Keratinocyte (primary cell): ENCODE measurements around the gene MFN1.

ENCODE experiments used
- EZH2 ChIP-seq: IDR thresholded peaks from one replicate; pipeline ENCODE4 v1.6.1; 2012; ENCODE audit warnings: inconsistent platforms, mild to moderate bottlenecking, low read length, moderate library complexity
- TF ChIP-seq, protein P1 (sequence below), 3 experiments: IDR thresholded peaks in 1 of 3; conservative IDR thresholded peaks in 1 of 3; optimal IDR thresholded peaks in 1 of 3; 2 replicates in 2 of 3; 3 replicates in 1 of 3; pipeline versions ENCODE3 to v1.5.1; 2011; ENCODE audit warnings: low read length in 3 of 3, mild to moderate bottlenecking in 3 of 3, moderate library complexity in 2 of 3, control low read depth in 1 of 3, inconsistent platforms in 1 of 3; ENCODE audit not compliant: insufficient read depth in 2 of 3; ENCODE audit errors: extremely low read depth in 1 of 3

DNA sequence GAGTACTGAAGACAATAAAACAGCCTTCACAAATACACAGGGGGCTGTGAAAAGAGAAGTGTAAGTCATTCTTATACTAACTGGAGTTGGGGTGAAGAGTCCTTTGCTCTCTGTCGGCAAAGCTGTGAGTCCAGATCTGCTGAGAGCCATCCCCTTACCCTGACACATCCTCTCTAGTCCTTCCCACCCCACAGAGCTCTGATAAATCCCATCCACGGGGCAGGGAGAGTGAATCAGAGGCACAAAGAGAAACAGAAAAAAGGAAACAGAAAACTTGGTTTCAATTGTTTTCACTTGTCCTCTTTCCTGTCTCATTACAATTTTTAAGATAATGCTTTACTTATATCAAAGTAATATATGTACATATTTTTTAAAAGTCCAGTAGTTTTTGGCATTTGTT, 42.9 kb upstream of the MFN1 start:
- TF ChIP-seq, protein P1, sequence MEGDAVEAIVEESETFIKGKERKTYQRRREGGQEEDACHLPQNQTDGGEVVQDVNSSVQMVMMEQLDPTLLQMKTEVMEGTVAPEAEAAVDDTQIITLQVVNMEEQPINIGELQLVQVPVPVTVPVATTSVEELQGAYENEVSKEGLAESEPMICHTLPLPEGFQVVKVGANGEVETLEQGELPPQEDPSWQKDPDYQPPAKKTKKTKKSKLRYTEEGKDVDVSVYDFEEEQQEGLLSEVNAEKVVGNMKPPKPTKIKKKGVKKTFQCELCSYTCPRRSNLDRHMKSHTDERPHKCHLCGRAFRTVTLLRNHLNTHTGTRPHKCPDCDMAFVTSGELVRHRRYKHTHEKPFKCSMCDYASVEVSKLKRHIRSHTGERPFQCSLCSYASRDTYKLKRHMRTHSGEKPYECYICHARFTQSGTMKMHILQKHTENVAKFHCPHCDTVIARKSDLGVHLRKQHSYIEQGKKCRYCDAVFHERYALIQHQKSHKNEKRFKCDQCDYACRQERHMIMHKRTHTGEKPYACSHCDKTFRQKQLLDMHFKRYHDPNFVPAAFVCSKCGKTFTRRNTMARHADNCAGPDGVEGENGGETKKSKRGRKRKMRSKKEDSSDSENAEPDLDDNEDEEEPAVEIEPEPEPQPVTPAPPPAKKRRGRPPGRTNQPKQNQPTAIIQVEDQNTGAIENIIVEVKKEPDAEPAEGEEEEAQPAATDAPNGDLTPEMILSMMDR (optimal IDR thresholded peaks at IDR 0.05 in 1 of 3, IDR thresholded peaks at IDR 0.05 in 1 of 3, conservative IDR thresholded peaks at IDR 0.05 in 1 of 3; ENCODE audit: extremely low read depth in 1 of 3, insufficient read depth in 2 of 3, low read length in 3 of 3) = no peak
- TF ChIP-seq EZH2 = no peak
